Type B pancreatic cell (in vitro differentiated cells): ENCODE data around the gene PLPPR3. TPM values are rescaled to one million over a fixed set of nuclear protein-coding genes. Genes with fewer than 3 reads are reported as not detected.
A peak's percentile ranks its signal among the peaks of the same experiment; 100 is the strongest.

Source experiments
- DNase-seq: peaks from one replicate; pipeline ENCODE4 v3.0.0; 2021; ENCODE audit warnings: mixed read lengths; ENCODE audit not compliant: unreplicated experiment; ENCODE audit errors: extremely low spot score
- H3K27ac Mint-ChIP-seq: 2 replicates; pipeline ENCODE4 v1.8.0; 2021; ENCODE audit warnings: mild to moderate bottlenecking, mixed read lengths
- H3K27me3 Mint-ChIP-seq: 2 replicates; pipeline ENCODE4 v1.8.0; 2021; ENCODE audit warnings: mixed read lengths
- H3K36me3 Mint-ChIP-seq: 2 replicates; pipeline ENCODE4 v1.8.0; 2021; ENCODE audit warnings: mixed read lengths
- H3K4me1 Mint-ChIP-seq: one replicate; pipeline ENCODE4 v1.8.0; 2021; ENCODE audit warnings: mixed read lengths; ENCODE audit not compliant: unreplicated experiment
- H3K4me3 Mint-ChIP-seq: 2 replicates; pipeline ENCODE4 v1.8.0; 2021; ENCODE audit warnings: mild to moderate bottlenecking, mixed read lengths
- H3K9me3 Mint-ChIP-seq: 2 replicates; pipeline ENCODE4 v1.8.0; 2021; ENCODE audit warnings: mixed read lengths
- total RNA-seq: library from RNA; stranded (reverse); gene quantifications from 2 replicates; pipeline ENCODE4 v1.2.1, GENCODE V29; 2021; ENCODE audit warnings: low replicate concordance
- TF ChIP-seq, protein P1 (sequence below): fragments of 200-600 bp; sonication (generic); conservative IDR thresholded peaks from 2 replicates; pipeline ENCODE4 v1.5.0; 2021; ENCODE audit warnings: antibody characterized with exemption, mild to moderate bottlenecking

The PLPPR3 gene
- total RNA-seq, 1 donor from 2014 or later: 29.2 TPM

DNA sequence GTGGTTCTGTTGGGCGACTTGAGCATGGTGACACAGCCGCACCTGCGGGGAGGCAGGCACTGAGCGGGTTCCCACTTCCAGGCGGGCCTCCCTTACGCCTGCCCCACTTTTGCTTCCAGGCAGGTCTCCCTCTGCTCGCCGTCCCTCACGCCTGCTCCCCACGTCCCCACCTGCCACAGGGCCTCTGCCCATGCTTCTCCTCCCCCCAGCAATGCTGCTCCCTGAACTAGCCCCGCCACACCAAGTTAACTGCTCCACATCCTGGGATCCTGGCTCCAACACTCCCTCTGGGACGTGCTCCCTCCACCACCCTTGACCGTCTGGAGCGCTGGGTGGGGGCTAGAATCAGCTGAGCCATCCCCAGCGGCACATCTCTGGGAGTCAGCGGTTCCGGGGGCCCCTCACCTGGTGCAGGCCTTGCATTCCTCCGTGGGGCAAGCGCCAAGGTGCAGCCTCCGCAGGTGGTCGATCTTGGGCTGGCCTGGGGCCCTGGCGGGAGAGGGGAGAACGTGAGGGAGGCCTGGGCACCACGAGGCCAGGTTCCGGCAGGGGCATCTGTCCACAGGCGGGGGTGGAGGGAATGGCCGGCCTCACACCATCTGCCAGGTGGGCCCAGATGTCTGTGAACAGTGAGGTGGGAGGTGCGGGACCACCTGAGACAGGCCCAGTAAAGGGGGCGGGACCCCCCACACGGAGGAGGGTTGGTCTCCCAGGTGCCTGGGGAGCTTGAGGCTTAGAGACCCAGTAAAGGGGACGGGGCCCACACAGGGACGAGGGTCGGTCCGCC, 46.9 kb upstream of the PLPPR3 start:
- DNase-seq: no peak
- Mint-ChIP-seq H3K4me1 (peaks cover 8% of the 10 kb centered on the region), H3K36me3 (peaks cover 12% of the 10 kb centered on the region), H3K9me3 (no peaks in the 10 kb centered on the region), H3K27me3 (no peaks in the 10 kb centered on the region), H3K27ac (no peak overlapping the region), H3K4me3 (no peak overlapping the region)
- TF ChIP-seq, protein P1, sequence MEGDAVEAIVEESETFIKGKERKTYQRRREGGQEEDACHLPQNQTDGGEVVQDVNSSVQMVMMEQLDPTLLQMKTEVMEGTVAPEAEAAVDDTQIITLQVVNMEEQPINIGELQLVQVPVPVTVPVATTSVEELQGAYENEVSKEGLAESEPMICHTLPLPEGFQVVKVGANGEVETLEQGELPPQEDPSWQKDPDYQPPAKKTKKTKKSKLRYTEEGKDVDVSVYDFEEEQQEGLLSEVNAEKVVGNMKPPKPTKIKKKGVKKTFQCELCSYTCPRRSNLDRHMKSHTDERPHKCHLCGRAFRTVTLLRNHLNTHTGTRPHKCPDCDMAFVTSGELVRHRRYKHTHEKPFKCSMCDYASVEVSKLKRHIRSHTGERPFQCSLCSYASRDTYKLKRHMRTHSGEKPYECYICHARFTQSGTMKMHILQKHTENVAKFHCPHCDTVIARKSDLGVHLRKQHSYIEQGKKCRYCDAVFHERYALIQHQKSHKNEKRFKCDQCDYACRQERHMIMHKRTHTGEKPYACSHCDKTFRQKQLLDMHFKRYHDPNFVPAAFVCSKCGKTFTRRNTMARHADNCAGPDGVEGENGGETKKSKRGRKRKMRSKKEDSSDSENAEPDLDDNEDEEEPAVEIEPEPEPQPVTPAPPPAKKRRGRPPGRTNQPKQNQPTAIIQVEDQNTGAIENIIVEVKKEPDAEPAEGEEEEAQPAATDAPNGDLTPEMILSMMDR: no peak

DNA sequence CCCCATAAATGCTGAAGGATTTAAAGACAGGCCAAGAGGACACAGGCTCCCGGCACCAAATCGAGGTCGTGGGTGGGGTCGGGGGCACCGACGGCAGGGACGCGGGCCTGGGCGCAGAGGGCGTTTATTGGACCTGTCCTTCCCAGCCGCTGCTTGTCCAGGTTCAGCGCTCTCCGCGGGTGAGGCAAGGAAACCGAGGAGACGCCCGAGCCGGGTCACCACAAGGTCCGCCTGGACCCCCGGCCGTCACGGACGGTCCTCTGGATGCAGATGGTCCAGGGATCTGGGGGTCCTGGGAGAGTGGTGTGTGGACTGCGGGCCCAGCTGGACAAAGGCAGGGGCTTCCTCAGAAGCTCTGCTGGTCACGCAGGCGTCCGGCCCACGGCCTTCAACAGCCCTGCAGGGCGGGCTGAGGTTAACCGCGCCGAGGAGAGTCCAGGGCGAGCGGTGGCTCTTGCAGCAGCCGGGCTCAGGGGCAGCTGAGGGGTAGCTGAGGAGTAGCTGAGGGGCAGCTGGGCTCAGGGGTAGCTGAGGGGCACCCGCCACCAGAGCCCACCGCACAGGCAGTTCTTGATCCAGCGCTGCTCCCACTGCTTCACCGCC, 46.2 kb upstream of the PLPPR3 start:
- Mint-ChIP-seq H3K4me1 (peaks cover 8% of the 10 kb centered on the region), H3K36me3 (peaks cover 12% of the 10 kb centered on the region), H3K9me3 (no peaks in the 10 kb centered on the region), H3K27me3 (no peaks in the 10 kb centered on the region), H3K27ac (peak overlapping the region; percentile 70), H3K4me3 (no peak overlapping the region)
- no peak for DNase-seq
- TF ChIP-seq, protein P1: no peak

DNA sequence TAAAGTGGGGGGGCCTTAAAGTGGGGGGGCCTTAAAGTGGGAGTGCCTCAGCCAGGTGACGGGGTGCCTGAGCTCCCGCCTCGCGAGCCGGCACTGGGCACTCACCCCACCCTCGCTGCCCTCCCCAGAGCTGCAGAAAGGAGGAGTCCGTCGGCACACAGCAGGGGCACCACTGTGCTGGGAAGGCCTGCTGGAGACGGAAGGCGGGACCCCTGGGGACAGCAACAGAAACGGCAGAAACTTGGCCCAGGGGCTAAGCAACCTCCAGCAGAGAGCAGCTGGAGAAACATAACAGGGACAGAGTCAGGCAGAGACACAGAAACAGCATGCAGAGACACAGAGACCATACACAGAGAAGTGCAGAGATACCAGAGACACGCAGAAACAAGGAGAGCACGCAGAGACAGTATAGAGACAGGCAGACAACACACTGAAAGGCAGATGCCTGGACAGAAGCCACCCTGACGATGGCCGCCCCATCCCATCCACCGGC, 45.6 kb upstream of the PLPPR3 start:
- peaks cover 8% of the 10 kb centered on the region for H3K4me1 Mint-ChIP-seq
- H3K27ac Mint-ChIP-seq: peak overlapping the region; percentile 70
- peaks cover 12% of the 10 kb centered on the region for H3K36me3 Mint-ChIP-seq
- no peak for DNase-seq
- H3K4me3 Mint-ChIP-seq: no peak overlapping the region
- peaks cover 3% of the 10 kb centered on the region for H3K27me3 Mint-ChIP-seq
- TF ChIP-seq, protein P1: no peak
- no peaks in the 10 kb centered on the region for H3K9me3 Mint-ChIP-seq

DNA sequence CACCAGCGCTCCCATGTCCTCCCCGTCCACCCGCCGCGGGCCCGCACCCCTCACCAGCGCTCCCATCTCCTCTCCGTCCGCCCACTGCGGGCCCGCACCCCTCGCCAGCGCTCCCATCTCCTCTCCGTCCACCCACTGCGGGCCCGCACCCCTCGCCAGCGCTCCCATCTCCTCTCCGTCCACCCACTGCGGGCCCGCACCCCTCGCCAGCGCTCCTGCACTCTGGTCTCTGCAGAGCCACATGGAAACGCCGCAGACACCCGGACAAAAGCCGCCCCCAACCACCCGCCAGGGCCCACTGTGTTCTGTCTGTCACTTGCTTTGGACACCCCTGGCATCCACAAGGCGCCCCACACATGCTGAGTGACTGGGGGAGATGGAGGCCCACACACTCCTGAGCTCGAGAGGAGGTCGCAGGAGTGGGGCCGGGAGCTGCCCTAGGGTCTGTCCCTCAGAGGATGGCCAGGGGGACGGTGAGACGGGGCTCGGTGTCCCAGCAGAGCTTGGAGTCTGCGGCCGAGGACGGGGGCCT, 45.1 kb upstream of the PLPPR3 start:
- H3K27ac Mint-ChIP-seq: no peak overlapping the region
- no peaks in the 10 kb centered on the region for H3K9me3 Mint-ChIP-seq
- no peak for DNase-seq
- H3K4me3 Mint-ChIP-seq: no peak overlapping the region
- TF ChIP-seq, protein P1: no peak
- peaks cover 8% of the 10 kb centered on the region for H3K4me1 Mint-ChIP-seq
- H3K36me3 Mint-ChIP-seq: peaks cover 12% of the 10 kb centered on the region
- H3K27me3 Mint-ChIP-seq: peaks cover 3% of the 10 kb centered on the region

DNA sequence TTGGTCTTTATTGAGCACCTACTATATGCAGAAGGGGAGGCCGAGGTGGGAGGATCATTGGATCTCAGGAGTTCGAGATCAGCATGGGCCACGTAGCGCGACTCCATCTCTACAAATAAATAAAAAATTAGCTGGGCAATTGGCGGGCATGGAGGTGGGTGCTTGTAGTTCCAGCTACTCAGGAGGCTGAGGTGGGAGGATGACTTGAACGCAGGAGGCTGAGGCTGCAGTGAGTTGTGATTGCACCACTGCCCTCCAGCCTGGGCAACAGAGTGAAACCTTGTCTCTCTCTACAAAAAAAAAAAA, 41.5 kb upstream of the PLPPR3 start:
- Mint-ChIP-seq H3K36me3 (peaks cover 4% of the 10 kb centered on the region), H3K4me3 (no peak overlapping the region), H3K4me1 (peaks cover 5% of the 10 kb centered on the region), H3K27ac (peak overlapping the region; percentile 48), H3K9me3 (no peaks in the 10 kb centered on the region), H3K27me3 (peaks cover 11% of the 10 kb centered on the region)
- no peak for DNase-seq
- TF ChIP-seq, protein P1: no peak
